Peyer's patch (tissue), 4 donors: ENCODE measurements around the gene PEMT. TPM values are rescaled to one million over a fixed set of nuclear protein-coding genes. Genes with fewer than 3 reads are reported as not detected.

Source experiments
- DNase-seq, 3 donors: peaks; one replicate each; pipeline ENCODE4 v3.0.0-alpha.2; 2017 to 2019
- H3K27ac ChIP-seq, 4 donors: fragments of 200-600 bp; sonication (generic); one replicate each; pipeline ENCODE4 v1.5.1; 2016 to 2019
- H3K27me3 ChIP-seq, 2 donors: fragments of 200-600 bp; sonication (generic); one replicate each; pipeline ENCODE4 v1.5.1; 2019
- H3K36me3 ChIP-seq, 3 donors: fragments of 200-600 bp; sonication (generic); one replicate each; pipeline ENCODE4 v1.5.1; 2016 to 2019
- H3K4me1 ChIP-seq, 4 donors: fragments of 200-600 bp; sonication (generic); one replicate each; pipeline ENCODE4 v1.5.1; 2016 to 2019
- H3K4me3 ChIP-seq, 4 donors: fragments of 200-600 bp; sonication (generic); 1 replicate in 3 of 4; 2 replicates in 1 of 4; pipeline ENCODE4 v1.5.1; 2016 to 2019; ENCODE audit warnings: mild to moderate bottlenecking in 1 of 4
- H3K9me3 ChIP-seq, 4 donors: fragments of 200-600 bp; sonication (generic); one replicate each; pipeline ENCODE4 v1.5.1; 2016 to 2019; ENCODE audit warnings: mild to moderate bottlenecking in 1 of 4
- CTCF ChIP-seq, 6 experiments: fragments of 450-650 bp in 4 of 6; fragments of 200-600 bp in 2 of 6; sonication (generic) in 1 of 6; IDR thresholded peaks; one replicate each; pipeline ENCODE4 v1.5.1; 2017 to 2019; ENCODE audit warnings: antibody characterized with exemption in 6 of 6, mild to moderate bottlenecking in 3 of 6, moderate library complexity in 1 of 6
- POLR2A ChIP-seq, 2 donors: fragments of 450-650 bp; IDR thresholded peaks; one replicate each; pipeline ENCODE4 v1.5.1; 2017; ENCODE audit warnings: antibody characterized with exemption in 2 of 2, mild to moderate bottlenecking in 2 of 2, moderate library complexity in 2 of 2
- total RNA-seq, 4 donors: library from RNA; depleted of rRNA; stranded (reverse); fragments of >200 nt; gene quantifications; one replicate each; pipeline ENCODE4 v1.1.0, GENCODE V29; 2016

Gene PEMT
- total RNA-seq, 4 donors from 2014 or later, result 9.9 to 25.0 (median 17.8) TPM

- H3K4me1 ChIP-seq, result peaks cover 0 to 25% (median 17%) of the 10 kb centered on the region in 4 donors
- H3K4me3 ChIP-seq, result peak within 1 kb of the TSS; percentile 31 to 63 (median 58)
- no peaks in the 10 kb centered on the region for H3K27me3 ChIP-seq
Measured at GRCh38 chr17:17496189-17497064, 95.1 kb downstream of the PEMT start, which contains the start of gene RASD1. Gene RASD1 (minus strand): TSS chr17:17496395. CDS start chr17:17496181, 214 bp downstream.

GRCh38 chr17:17495536-17496188 is 95.8 kb downstream of the PEMT start:
- Histone ChIP-seq H3K4me1 (peaks cover 0 to 25% (median 17%) of the 10 kb centered on the region in 4 donors), H3K36me3 (peaks cover 0 to 17% (median 0%) of the 10 kb centered on the region in 3 donors), H3K27ac (peak overlapping the region; percentile 30 to 78 (median 50)), H3K27me3 (no peaks in the 10 kb centered on the region), H3K4me3 (peak overlapping the region; percentile 31 to 63 (median 58)), H3K9me3 (no peaks in the 10 kb centered on the region)
- DNase-seq, result peak; percentile 31 to 68 (median 64)
- TF ChIP-seq CTCF (IDR thresholded peaks at IDR 0.05), result no peak
- TF ChIP-seq POLR2A (IDR thresholded peaks at IDR 0.05), result no peak

More at GRCh38 chr17:17496189-17497064, 95.1 kb downstream of the PEMT start, which contains the start of gene RASD1:
- DNase-seq, result peak; percentile 75 to 94 (median 94)
- Histone ChIP-seq H3K36me3 (peaks cover 0 to 13% (median 0%) of the 10 kb centered on the region in 3 donors), H3K9me3 (no peaks in the 10 kb centered on the region), H3K27ac (peak within 1 kb of the TSS; percentile 41 to 78 (median 50))
- TF ChIP-seq CTCF (IDR thresholded peaks at IDR 0.05) (peak; percentile 90 to 98 (median 96)), POLR2A (IDR thresholded peaks at IDR 0.05) (peak; percentile 97 to 98)

- peak in 2 of 3 donors; percentile 57 to 68 for DNase-seq
- Histone ChIP-seq H3K27me3 (no peaks in the 10 kb centered on the region), H3K4me3 (peak overlapping the region; percentile 31 to 63 (median 58)), H3K27ac (peak overlapping the region in 3 of 4 donors; percentile 30 to 78 (median 51)), H3K9me3 (no peaks in the 10 kb centered on the region), H3K4me1 (peaks cover 0 to 25% (median 17%) of the 10 kb centered on the region in 4 donors), H3K36me3 (peaks cover 0 to 17% (median 0%) of the 10 kb centered on the region in 3 donors)
- TF ChIP-seq CTCF (IDR thresholded peaks at IDR 0.05), result no peak
- no peak for TF ChIP-seq POLR2A (IDR thresholded peaks at IDR 0.05)
Measured at GRCh38 chr17:17494870-17495535, 96.5 kb downstream of the PEMT start.

GRCh38 chr17:17494499-17494869 is 97.0 kb downstream of the PEMT start:
- Histone ChIP-seq H3K27me3 (no peaks in the 10 kb centered on the region), H3K4me3 (peak overlapping the region in 3 of 4 donors; percentile 31 to 63 (median 59)), H3K4me1 (peaks cover 0 to 25% (median 17%) of the 10 kb centered on the region in 4 donors), H3K9me3 (no peaks in the 10 kb centered on the region), H3K36me3 (peaks cover 0 to 21% (median 0%) of the 10 kb centered on the region in 3 donors), H3K27ac (peak overlapping the region in 3 of 4 donors; percentile 30 to 78 (median 51))
- DNase-seq, result no peak
- TF ChIP-seq CTCF (IDR thresholded peaks at IDR 0.05) (no peak), POLR2A (IDR thresholded peaks at IDR 0.05) (no peak)

GRCh38 chr17:17493986-17494466 is 97.5 kb downstream of the PEMT start:
- Histone ChIP-seq H3K9me3 (no peaks in the 10 kb centered on the region), H3K4me3 (peak overlapping the region in 1 of 4 donors; percentile 63), H3K36me3 (peaks cover 0 to 21% (median 0%) of the 10 kb centered on the region in 3 donors), H3K4me1 (peaks cover 0 to 25% (median 17%) of the 10 kb centered on the region in 4 donors), H3K27ac (peak overlapping the region in 1 of 4 donors; percentile 78), H3K27me3 (no peaks in the 10 kb centered on the region)
- TF ChIP-seq POLR2A (IDR thresholded peaks at IDR 0.05) (no peak), CTCF (IDR thresholded peaks at IDR 0.05) (no peak)
- no peak for DNase-seq
